ENCODE measurements around the gene ZFR2.

DNA sequence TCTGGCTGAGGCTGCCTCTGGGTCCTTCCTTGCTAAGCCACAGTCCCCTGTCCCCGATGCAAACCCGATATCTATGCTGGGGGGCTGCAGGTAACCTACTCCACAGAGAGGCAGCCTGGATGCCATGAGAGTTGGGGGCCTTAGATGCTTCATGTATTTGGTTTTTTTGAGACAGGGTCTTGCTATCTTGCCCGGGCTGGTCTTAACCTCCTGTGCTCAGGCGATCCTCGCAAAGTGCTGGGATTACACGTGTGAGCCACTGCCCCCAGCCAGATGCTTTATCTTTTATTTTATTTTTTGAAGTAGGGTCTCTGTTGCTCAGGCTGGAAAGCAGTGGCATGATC is 13.2 kb upstream of the ZFR2 start:
- TF ChIP-seq, protein P1, sequence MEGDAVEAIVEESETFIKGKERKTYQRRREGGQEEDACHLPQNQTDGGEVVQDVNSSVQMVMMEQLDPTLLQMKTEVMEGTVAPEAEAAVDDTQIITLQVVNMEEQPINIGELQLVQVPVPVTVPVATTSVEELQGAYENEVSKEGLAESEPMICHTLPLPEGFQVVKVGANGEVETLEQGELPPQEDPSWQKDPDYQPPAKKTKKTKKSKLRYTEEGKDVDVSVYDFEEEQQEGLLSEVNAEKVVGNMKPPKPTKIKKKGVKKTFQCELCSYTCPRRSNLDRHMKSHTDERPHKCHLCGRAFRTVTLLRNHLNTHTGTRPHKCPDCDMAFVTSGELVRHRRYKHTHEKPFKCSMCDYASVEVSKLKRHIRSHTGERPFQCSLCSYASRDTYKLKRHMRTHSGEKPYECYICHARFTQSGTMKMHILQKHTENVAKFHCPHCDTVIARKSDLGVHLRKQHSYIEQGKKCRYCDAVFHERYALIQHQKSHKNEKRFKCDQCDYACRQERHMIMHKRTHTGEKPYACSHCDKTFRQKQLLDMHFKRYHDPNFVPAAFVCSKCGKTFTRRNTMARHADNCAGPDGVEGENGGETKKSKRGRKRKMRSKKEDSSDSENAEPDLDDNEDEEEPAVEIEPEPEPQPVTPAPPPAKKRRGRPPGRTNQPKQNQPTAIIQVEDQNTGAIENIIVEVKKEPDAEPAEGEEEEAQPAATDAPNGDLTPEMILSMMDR (IDR thresholded peaks at IDR 0.05; ENCODE audit: low read depth, low read length): no peak
- TF ChIP-seq MYC (IDR thresholded peaks at IDR 0.05; ENCODE audit: low read depth, low read length): no peak
- TF ChIP-seq, protein P2, sequence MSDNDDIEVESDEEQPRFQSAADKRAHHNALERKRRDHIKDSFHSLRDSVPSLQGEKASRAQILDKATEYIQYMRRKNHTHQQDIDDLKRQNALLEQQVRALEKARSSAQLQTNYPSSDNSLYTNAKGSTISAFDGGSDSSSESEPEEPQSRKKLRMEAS (IDR thresholded peaks at IDR 0.05; ENCODE audit: low read depth, low read length): no peak

Data from NB4 (cell line).